Liver (tissue), 9 donors: ENCODE data around the gene FIGNL1. TPM values are rescaled to one million over a fixed set of nuclear protein-coding genes. Genes with fewer than 3 reads are reported as not detected.

ENCODE experiments used
- DNase-seq: peaks from one replicate; pipeline ENCODE4 v3.0.0-alpha.2; 2017; ENCODE audit warnings: low spot score
- H3K27ac ChIP-seq, 2 donors: one replicate each; pipeline ENCODE4 v1.7.0; 2013; ENCODE audit warnings: inconsistent platforms in 2 of 2, low read length in 2 of 2, control low read depth in 1 of 2, low read depth in 1 of 2, mild to moderate bottlenecking in 1 of 2
- H3K27me3 ChIP-seq, 4 donors: one replicate each; pipeline versions ENCODE4 v1.6.1 to v1.7.0; 2013; ENCODE audit warnings: low read length in 3 of 4, inconsistent platforms in 1 of 4, mild to moderate bottlenecking in 1 of 4, moderate library complexity in 1 of 4; ENCODE audit not compliant: control insufficient read depth in 4 of 4, insufficient read depth in 4 of 4
- H3K36me3 ChIP-seq, 4 donors: one replicate each; pipeline versions ENCODE4 v1.6.1 to v1.7.0; 2013; ENCODE audit warnings: low read length in 3 of 4, mild to moderate bottlenecking in 3 of 4, low read depth in 1 of 4, moderate library complexity in 1 of 4; ENCODE audit not compliant: control insufficient read depth in 4 of 4, insufficient read depth in 3 of 4
- H3K4me1 ChIP-seq, 4 donors: one replicate each; pipeline versions ENCODE4 v1.6.1 to v1.7.0; 2013; ENCODE audit warnings: low read length in 3 of 4, mild to moderate bottlenecking in 3 of 4, moderate library complexity in 1 of 4; ENCODE audit not compliant: control insufficient read depth in 4 of 4, insufficient read depth in 4 of 4
- H3K4me3 ChIP-seq, 3 donors: one replicate each; pipeline versions ENCODE4 v1.6.1 to v1.7.0; 2013; ENCODE audit warnings: low read length in 3 of 3, control low read depth in 1 of 3, low read depth in 1 of 3, mild to moderate bottlenecking in 1 of 3
- H3K9ac ChIP-seq, 2 donors: one replicate each; pipeline ENCODE4 v1.7.0; 2013; ENCODE audit warnings: low read length in 2 of 2, mild to moderate bottlenecking in 2 of 2, moderate library complexity in 2 of 2, control low read depth in 1 of 2, low read depth in 1 of 2
- H3K9me3 ChIP-seq, 4 donors: one replicate each; pipeline versions ENCODE4 v1.6.1 to v1.7.0; 2013; ENCODE audit warnings: low read length in 3 of 4; ENCODE audit not compliant: control insufficient read depth in 4 of 4
- ATF3 ChIP-seq: IDR thresholded peaks from 2 replicates; pipeline ENCODE4 v1.6.1; 2016; ENCODE audit warnings: antibody characterized with exemption
- CTCF ChIP-seq: fragments of 150-350 bp; IDR thresholded peaks from 2 replicates; pipeline ENCODE4 v1.5.1; 2017; ENCODE audit warnings: improper control_type of control experiment, low read depth, low read length; ENCODE audit not compliant: missing input control
- EGR1 ChIP-seq, 2 donors: IDR thresholded peaks; 2 replicates each; pipeline ENCODE4 v1.6.1; 2016 to 2018; ENCODE audit warnings: antibody characterized with exemption in 2 of 2, low read depth in 2 of 2
- FOXA1 ChIP-seq: IDR thresholded peaks from 2 replicates; pipeline ENCODE4 v1.6.1; 2016; ENCODE audit warnings: antibody characterized with exemption
- FOXA2 ChIP-seq: IDR thresholded peaks from 2 replicates; pipeline ENCODE4 v1.6.1; 2016; ENCODE audit warnings: antibody characterized with exemption
- GABPA ChIP-seq, 2 donors: IDR thresholded peaks in 1 of 2; conservative IDR thresholded peaks in 1 of 2; 2 replicates each; pipeline ENCODE4 v1.6.1; 2016; ENCODE audit warnings: antibody characterized with exemption in 2 of 2, mild to moderate bottlenecking in 1 of 2, moderate library complexity in 1 of 2
- HNF4A ChIP-seq, 2 donors: conservative IDR thresholded peaks; 2 replicates each; pipeline ENCODE4 v1.6.1; 2016; ENCODE audit warnings: antibody characterized with exemption in 2 of 2, mild to moderate bottlenecking in 2 of 2
- JUND ChIP-seq, 2 donors: IDR thresholded peaks; 2 replicates each; pipeline ENCODE4 v1.6.1; 2016; ENCODE audit warnings: antibody characterized with exemption in 2 of 2
- MAX ChIP-seq: IDR thresholded peaks from 2 replicates; pipeline ENCODE4 v1.6.1; 2016; ENCODE audit warnings: antibody characterized with exemption
- NR2F2 ChIP-seq: IDR thresholded peaks from 2 replicates; pipeline ENCODE4 v1.6.1; 2016; ENCODE audit warnings: antibody characterized with exemption
- RAD21 ChIP-seq, 2 donors: IDR thresholded peaks; 2 replicates each; pipeline ENCODE4 v1.6.1; 2016; ENCODE audit warnings: antibody characterized with exemption in 2 of 2, mild to moderate bottlenecking in 2 of 2
- REST ChIP-seq: IDR thresholded peaks from 2 replicates; pipeline ENCODE4 v1.6.1; 2016; ENCODE audit warnings: antibody characterized with exemption, mild to moderate bottlenecking
- RXRA ChIP-seq, 2 donors: IDR thresholded peaks; 2 replicates each; pipeline ENCODE4 v1.6.1; 2017 to 2018; ENCODE audit warnings: antibody characterized with exemption in 2 of 2, mild to moderate bottlenecking in 1 of 2
- SP1 ChIP-seq: IDR thresholded peaks from 2 replicates; pipeline ENCODE4 v1.6.1; 2018; ENCODE audit warnings: antibody characterized with exemption, mild to moderate bottlenecking
- YY1 ChIP-seq: IDR thresholded peaks from 2 replicates; pipeline ENCODE4 v1.6.1; 2016; ENCODE audit warnings: antibody characterized with exemption, mild to moderate bottlenecking
- ZBTB33 ChIP-seq: IDR thresholded peaks from 2 replicates; pipeline ENCODE4 v1.6.1; 2016; ENCODE audit warnings: antibody characterized with exemption
- WGBS: extraction: QIAGEN DNeasy Blood & Tissue Kit; methylation state at CpG from one replicate; pipeline ENCODE4 v1.1.7; 2013; 5-methylcytosine and 5-hydroxymethylcytosine counted together
- polyA plus RNA-seq, 2 donors: library from polyadenylated mRNA; stranded (reverse) in 1 of 2; unstranded in 1 of 2; fragments of 200-250 nt in 1 of 2; fragments of >200 nt in 1 of 2; fragmentation: Nextera tagmentation in 1 of 2; extraction: Ambion mirVana in 1 of 2; gene quantifications; one replicate each; pipeline versions ENCODE4 v1.2.1 to v1.2.3, GENCODE V29; 2013 to 2015
- total RNA-seq, 2 donors: library from RNA; depleted of rRNA; stranded (reverse); fragments of >200 nt; gene quantifications; one replicate each; pipeline ENCODE4 v1.2.3, GENCODE V29; 2014
- donor health status: healthy.
- donor health status: healthy.
- donor health status: healthy.
- donor health status: healthy.
- donor health status: healthy.

Gene FIGNL1
- total RNA-seq (10 to 100 TPM in 1 of 2 donors, 1 to 10 TPM in 1; 3.8 to 13.2 TPM), polyA plus RNA-seq (1 to 10 TPM; 1.2 to 2.9 TPM)

- peak within 1 kb of the TSS; percentile 69 to 92 (median 78) for H3K4me3 ChIP-seq
- peak within 1 kb of the TSS; percentile 63 to 74 for H3K27ac ChIP-seq
- peaks cover 3 to 22% (median 11%) of the 10 kb centered on the region in 4 donors for H3K4me1 ChIP-seq
- H3K9ac ChIP-seq = peak within 1 kb of the TSS; percentile 25 to 41
- DNase-seq = peak; percentile 84
- H3K27me3 ChIP-seq = no peaks in the 10 kb centered on the region
- peaks cover 0 to 17% (median 8%) of the 10 kb centered on the region in 4 donors for H3K36me3 ChIP-seq
- TF ChIP-seq RAD21 (IDR thresholded peaks at IDR 0.05) = peak in 1 of 2 donors; percentile 18
- no peak for TF ChIP-seq ZBTB33
- no peak for TF ChIP-seq NR2F2
- no peak for TF ChIP-seq FOXA1
- no peak for TF ChIP-seq SP1
- no peak for TF ChIP-seq HNF4A (conservative IDR thresholded peaks at IDR 0.05)
- TF ChIP-seq EGR1 (IDR thresholded peaks at IDR 0.05; ENCODE audit: low read depth in 2 of 2) = peak in 1 of 2 donors; percentile 90
- no peak for TF ChIP-seq CTCF
- TF ChIP-seq RXRA (IDR thresholded peaks at IDR 0.05) = no peak
- TF ChIP-seq FOXA2 = no peak
- no peak for TF ChIP-seq REST
- no peak for TF ChIP-seq YY1
- no peak for TF ChIP-seq MAX
- no peak for TF ChIP-seq GABPA (IDR thresholded peaks at IDR 0.05 in 1 of 2, conservative IDR thresholded peaks at IDR 0.05 in 1 of 2)
- no peaks in the 10 kb centered on the region for H3K9me3 ChIP-seq
- WGBS = under 1% methylated on average over 63 of the region's 63 CpGs
Measured at GRCh38 chr7:50449881-50450589, at the start of gene FIGNL1. FIGNL1 (minus strand) TSS chr7:50450350; CDS start chr7:50447287, 3,063 bp downstream.

- no peak for DNase-seq
- Histone ChIP-seq H3K36me3 (no peaks in the 10 kb centered on the region), H3K27me3 (no peaks in the 10 kb centered on the region), H3K4me1 (no peaks in the 10 kb centered on the region), H3K4me3 (no peak overlapping the region), H3K27ac (no peak overlapping the region), H3K9ac (no peak overlapping the region), H3K9me3 (no peaks in the 10 kb centered on the region)
- WGBS = 94% methylated on average over 6 of the region's 6 CpGs
- TF ChIP-seq ZBTB33 = no peak
- no peak for TF ChIP-seq JUND (IDR thresholded peaks at IDR 0.05)
- TF ChIP-seq SP1 = no peak
- TF ChIP-seq ATF3 = no peak
- no peak for TF ChIP-seq FOXA1
- TF ChIP-seq FOXA2 = no peak
- TF ChIP-seq RAD21 (IDR thresholded peaks at IDR 0.05) = no peak
- no peak for TF ChIP-seq REST
- no peak for TF ChIP-seq YY1
- TF ChIP-seq NR2F2 = no peak
- TF ChIP-seq MAX = no peak
Measured at GRCh38 chr7:50499092-50499491, 48.9 kb upstream of the FIGNL1 start.
